ENCODE measurements around the gene C19orf18.
A peak's percentile ranks its signal among the peaks of the same experiment; 100 is the strongest.

The C19orf18 gene

GRCh38 chr19:57974434-57974833 lies at the start of gene C19orf18:
C19orf18 (minus strand) TSS chr19:57974534; CDS start chr19:57974432, 102 bp downstream.
- intact Hi-C loops (cut with DNase I; ENCODE audit: low total_unique reads), result no loop called here
- peaks cover 81 to 89% (median 83%) of the 10 kb centered on the region in 3 donors for H3K36me3 ChIP-seq
- H3K27me3 ChIP-seq, result no peaks in the 10 kb centered on the region
- peaks cover 40 to 98% (median 90%) of the 10 kb centered on the region in 3 donors for H3K9me3 ChIP-seq
- no peak within 1 kb of the TSS for H3K4me3 ChIP-seq
- no peak within 1 kb of the TSS for H3K27ac ChIP-seq
- TF ChIP-seq, protein P1, sequence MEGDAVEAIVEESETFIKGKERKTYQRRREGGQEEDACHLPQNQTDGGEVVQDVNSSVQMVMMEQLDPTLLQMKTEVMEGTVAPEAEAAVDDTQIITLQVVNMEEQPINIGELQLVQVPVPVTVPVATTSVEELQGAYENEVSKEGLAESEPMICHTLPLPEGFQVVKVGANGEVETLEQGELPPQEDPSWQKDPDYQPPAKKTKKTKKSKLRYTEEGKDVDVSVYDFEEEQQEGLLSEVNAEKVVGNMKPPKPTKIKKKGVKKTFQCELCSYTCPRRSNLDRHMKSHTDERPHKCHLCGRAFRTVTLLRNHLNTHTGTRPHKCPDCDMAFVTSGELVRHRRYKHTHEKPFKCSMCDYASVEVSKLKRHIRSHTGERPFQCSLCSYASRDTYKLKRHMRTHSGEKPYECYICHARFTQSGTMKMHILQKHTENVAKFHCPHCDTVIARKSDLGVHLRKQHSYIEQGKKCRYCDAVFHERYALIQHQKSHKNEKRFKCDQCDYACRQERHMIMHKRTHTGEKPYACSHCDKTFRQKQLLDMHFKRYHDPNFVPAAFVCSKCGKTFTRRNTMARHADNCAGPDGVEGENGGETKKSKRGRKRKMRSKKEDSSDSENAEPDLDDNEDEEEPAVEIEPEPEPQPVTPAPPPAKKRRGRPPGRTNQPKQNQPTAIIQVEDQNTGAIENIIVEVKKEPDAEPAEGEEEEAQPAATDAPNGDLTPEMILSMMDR (IDR thresholded peaks at IDR 0.05), result no peak
- no peak for DNase-seq
- H3K4me1 ChIP-seq, result no peaks in the 10 kb centered on the region

GRCh38 chr19:58022283-58022660 lies 47.9 kb upstream of the C19orf18 start:
- Histone ChIP-seq H3K27ac (no peak overlapping the region), H3K36me3 (peaks cover 0 to 4% (median 0%) of the 10 kb centered on the region in 3 donors), H3K27me3 (peaks cover 0 to 3% of the 10 kb centered on the region in 2 donors), H3K4me1 (no peaks in the 10 kb centered on the region), H3K4me3 (no peak overlapping the region), H3K9me3 (peaks cover 0 to under 1% (median 0%) of the 10 kb centered on the region in 3 donors)
- TF ChIP-seq, protein P1 (IDR thresholded peaks at IDR 0.05), result no peak
- no peak for DNase-seq
- intact Hi-C loops (cut with DNase I; ENCODE audit: low total_unique reads), result loop anchor here (1.0 kb wide), 1 partner anchor 132 kb away; no protein-coding TSS in a partner anchor

DNA sequence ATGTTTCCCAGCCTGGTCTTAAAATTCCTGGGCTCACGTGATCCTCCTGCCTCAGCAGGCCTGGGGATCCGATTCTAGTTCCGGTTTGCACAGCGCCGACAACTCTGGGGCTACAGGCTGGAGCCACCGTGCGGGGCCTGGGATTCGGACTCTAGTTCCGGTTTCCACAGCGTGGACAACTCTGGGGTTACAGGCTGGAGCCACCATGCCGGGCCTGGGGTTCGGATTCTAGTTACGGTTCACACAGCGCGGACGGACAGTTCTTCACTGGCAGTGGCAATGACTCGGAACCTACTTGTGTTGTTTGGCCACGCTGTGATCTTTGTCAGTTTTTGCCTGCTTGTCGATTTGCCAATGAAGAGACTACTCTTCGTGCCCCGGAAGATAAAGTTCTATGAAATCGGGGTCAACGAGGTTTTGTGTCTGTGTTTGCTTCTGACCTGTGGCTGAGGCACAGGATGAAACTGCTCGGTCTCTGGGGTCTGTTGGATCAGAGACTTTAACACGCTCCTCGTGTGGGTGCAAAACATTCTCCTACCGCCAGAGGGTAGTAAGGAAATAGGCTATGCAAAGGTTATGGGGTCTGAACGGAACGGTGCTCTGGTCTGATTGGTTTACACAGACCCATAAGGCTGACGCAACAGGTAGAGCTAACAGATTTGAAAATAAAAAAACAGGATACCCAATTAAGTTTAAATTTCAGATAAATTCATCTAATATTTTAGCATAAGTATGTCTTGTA lies 47.4 kb upstream of the C19orf18 start:
- peak in 1 of 2 donors; percentile 50 for DNase-seq
- no peaks in the 10 kb centered on the region for H3K4me1 ChIP-seq
- intact Hi-C loops (cut with DNase I; ENCODE audit: low total_unique reads), result loop anchor here (1.0 kb wide), 1 partner anchor 133 kb away; no protein-coding TSS in a partner anchor
- no peak overlapping the region for H3K27ac ChIP-seq
- H3K4me3 ChIP-seq, result no peak overlapping the region
- TF ChIP-seq, protein P1 (IDR thresholded peaks at IDR 0.05), result peak; percentile 60 to 75
- H3K27me3 ChIP-seq, result peaks cover 0 to 3% of the 10 kb centered on the region in 2 donors
- peaks cover 0 to 5% (median 0%) of the 10 kb centered on the region in 3 donors for H3K9me3 ChIP-seq
- H3K36me3 ChIP-seq, result peaks cover 0 to 4% (median 0%) of the 10 kb centered on the region in 3 donors

GRCh38 chr19:58020129-58020528 lies 45.8 kb upstream of the C19orf18 start:
- Histone ChIP-seq H3K27me3 (peaks cover 0 to 3% of the 10 kb centered on the region in 2 donors), H3K9me3 (peaks cover 0 to 11% (median 0%) of the 10 kb centered on the region in 3 donors), H3K4me1 (no peaks in the 10 kb centered on the region), H3K4me3 (no peak overlapping the region), H3K27ac (no peak overlapping the region), H3K36me3 (peaks cover 0 to 2% (median 0%) of the 10 kb centered on the region in 3 donors)
- TF ChIP-seq, protein P1 (IDR thresholded peaks at IDR 0.05), result no peak
- DNase-seq, result peak in 1 of 2 donors; percentile 62
- intact Hi-C loops (cut with DNase I; ENCODE audit: low total_unique reads), result no loop called here

GRCh38 chr19:58014141-58014540 lies 39.8 kb upstream of the C19orf18 start:
- Histone ChIP-seq H3K4me1 (no peaks in the 10 kb centered on the region), H3K27ac (no peak overlapping the region), H3K27me3 (peaks cover 0 to 3% of the 10 kb centered on the region in 2 donors), H3K4me3 (no peak overlapping the region), H3K9me3 (peaks cover 5 to 64% (median 44%) of the 10 kb centered on the region in 3 donors), H3K36me3 (peaks cover 0 to 17% (median 9%) of the 10 kb centered on the region in 3 donors)
- DNase-seq, result no peak
- TF ChIP-seq, protein P1 (IDR thresholded peaks at IDR 0.05), result no peak
- intact Hi-C loops (cut with DNase I; ENCODE audit: low total_unique reads), result no loop called here
